Endothelial cell of umbilical vein (primary cell): ENCODE results near the gene PXMP2.

Experiments
- EZH2 ChIP-seq: IDR thresholded peaks from 2 replicates; pipeline ENCODE4 v1.6.1; 2012; ENCODE audit warnings: borderline replicate concordance, low read depth, mild to moderate bottlenecking, moderate library complexity, low read length, inconsistent platforms; ENCODE audit not compliant: severe bottlenecking
- FOS ChIP-seq: IDR thresholded peaks from 2 replicates; pipeline ENCODE4 v1.6.1; 2011; ENCODE audit warnings: mild to moderate bottlenecking, low read length, moderate library complexity, borderline replicate concordance; ENCODE audit not compliant: insufficient read depth
- JUN ChIP-seq: IDR thresholded peaks from 2 replicates; pipeline ENCODE4 v1.6.1; 2011; ENCODE audit warnings: borderline replicate concordance, low read depth; ENCODE audit not compliant: insufficient read length, insufficient read depth
- MYC ChIP-seq: IDR thresholded peaks from one replicate; pipeline ENCODE4 v1.6.1; 2011; ENCODE audit warnings: mild to moderate bottlenecking, low read depth, low read length
- POLR2A ChIP-seq: IDR thresholded peaks from 2 replicates; pipeline ENCODE4 v1.6.1; 2012; ENCODE audit warnings: low read depth, mild to moderate bottlenecking, control low read depth, low read length
- POLR2AphosphoS5 ChIP-seq: IDR thresholded peaks from 2 replicates; pipeline ENCODE4 v1.6.1; 2012; ENCODE audit warnings: low read depth, mild to moderate bottlenecking, control low read depth, low read length, moderate library complexity; ENCODE audit not compliant: insufficient read depth
- TF ChIP-seq, protein P1 (sequence below), 2 donors: IDR thresholded peaks; 1 replicate in 1 of 2; 2 replicates in 1 of 2; pipeline ENCODE4 v1.5.1; 2011; ENCODE audit warnings: low read length in 2 of 2, mild to moderate bottlenecking in 2 of 2, moderate library complexity in 2 of 2, control low read depth in 1 of 2, inconsistent platforms in 1 of 2, low read depth in 1 of 2; ENCODE audit not compliant: insufficient read depth in 1 of 2; ENCODE audit errors: extremely low read depth in 1 of 2
- TF ChIP-seq, protein P2 (sequence below): IDR thresholded peaks from 2 replicates; pipeline ENCODE4 v1.6.1; 2011; ENCODE audit not compliant: insufficient read depth, insufficient read length

DNA sequence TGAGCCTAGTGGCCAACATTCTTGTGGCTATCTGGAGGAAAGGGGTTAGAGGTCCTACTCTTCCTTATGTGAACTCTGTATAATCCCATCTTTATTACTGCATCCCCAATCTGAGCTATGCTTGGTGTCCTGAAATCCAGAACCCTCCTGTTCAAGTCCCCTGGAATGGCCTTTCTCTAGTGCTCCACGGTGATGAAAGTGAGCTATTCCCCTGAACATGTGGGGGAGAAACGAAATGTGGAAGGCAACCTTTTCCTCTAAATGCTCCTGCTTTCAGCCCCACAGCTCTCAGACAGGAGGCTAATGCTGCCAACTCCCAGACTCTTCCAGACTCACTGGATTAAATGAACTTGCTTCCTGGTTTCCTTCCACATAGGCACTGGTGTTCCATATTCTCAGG lies 20.8 kb downstream of the PXMP2 start:
- TF ChIP-seq, protein P1, sequence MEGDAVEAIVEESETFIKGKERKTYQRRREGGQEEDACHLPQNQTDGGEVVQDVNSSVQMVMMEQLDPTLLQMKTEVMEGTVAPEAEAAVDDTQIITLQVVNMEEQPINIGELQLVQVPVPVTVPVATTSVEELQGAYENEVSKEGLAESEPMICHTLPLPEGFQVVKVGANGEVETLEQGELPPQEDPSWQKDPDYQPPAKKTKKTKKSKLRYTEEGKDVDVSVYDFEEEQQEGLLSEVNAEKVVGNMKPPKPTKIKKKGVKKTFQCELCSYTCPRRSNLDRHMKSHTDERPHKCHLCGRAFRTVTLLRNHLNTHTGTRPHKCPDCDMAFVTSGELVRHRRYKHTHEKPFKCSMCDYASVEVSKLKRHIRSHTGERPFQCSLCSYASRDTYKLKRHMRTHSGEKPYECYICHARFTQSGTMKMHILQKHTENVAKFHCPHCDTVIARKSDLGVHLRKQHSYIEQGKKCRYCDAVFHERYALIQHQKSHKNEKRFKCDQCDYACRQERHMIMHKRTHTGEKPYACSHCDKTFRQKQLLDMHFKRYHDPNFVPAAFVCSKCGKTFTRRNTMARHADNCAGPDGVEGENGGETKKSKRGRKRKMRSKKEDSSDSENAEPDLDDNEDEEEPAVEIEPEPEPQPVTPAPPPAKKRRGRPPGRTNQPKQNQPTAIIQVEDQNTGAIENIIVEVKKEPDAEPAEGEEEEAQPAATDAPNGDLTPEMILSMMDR (IDR thresholded peaks at IDR 0.05; ENCODE audit: extremely low read depth in 1 of 2, insufficient read depth in 1 of 2, low read depth in 1 of 2, low read length in 2 of 2), result no peak
- TF ChIP-seq POLR2A (no peak), POLR2AphosphoS5 (no peak), FOS (no peak), JUN (no peak), EZH2 (no peak), MYC (no peak)
- TF ChIP-seq, protein P2, sequence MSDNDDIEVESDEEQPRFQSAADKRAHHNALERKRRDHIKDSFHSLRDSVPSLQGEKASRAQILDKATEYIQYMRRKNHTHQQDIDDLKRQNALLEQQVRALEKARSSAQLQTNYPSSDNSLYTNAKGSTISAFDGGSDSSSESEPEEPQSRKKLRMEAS, result no peak
